HepG2 (cell line): Measurements from ENCODE around the gene ZBTB18. TPM values are rescaled to one million over a fixed set of nuclear protein-coding genes. Genes with fewer than 3 reads are reported as not detected.
A peak's percentile ranks its signal among the peaks of the same experiment; 100 is the strongest.

Experiments
- CBX5 ChIP-seq: sonication (generic); formaldehyde crosslinking; IDR thresholded peaks from 2 replicates; pipeline ENCODE4 v1.4.0; 2020; ENCODE audit warnings: missing genetic modification reagents, borderline replicate concordance
- CREB3 ChIP-seq: sonication (generic); formaldehyde crosslinking; IDR thresholded peaks from 2 replicates; pipeline ENCODE4 v1.5.0; 2020; ENCODE audit warnings: missing genetic modification reagents
- DMAP1 ChIP-seq: IDR thresholded peaks from 2 replicates; pipeline ENCODE4 v1.6.1; 2016
- FOXK2 ChIP-seq: fragments of 450-650 bp; IDR thresholded peaks from 2 replicates; pipeline ENCODE4 v1.6.1; 2016
- FOXP1 ChIP-seq, 2 experiments: fragments of 450-650 bp in 1 of 2; IDR thresholded peaks; 2 replicates each; pipeline ENCODE4 v1.6.1; 2017 to 2018; ENCODE audit warnings: antibody characterized with exemption in 1 of 2
- KLF15 ChIP-seq: sonication (generic); formaldehyde crosslinking; IDR thresholded peaks from 2 replicates; pipeline ENCODE4 v1.8.1; 2023; ENCODE audit warnings: borderline replicate concordance, mild to moderate bottlenecking, inconsistent platforms, missing genetic modification reagents, mixed read lengths
- MAFK ChIP-seq, 2 experiments: IDR thresholded peaks in 1 of 2; conservative IDR thresholded peaks in 1 of 2; 2 replicates each; pipeline ENCODE4 v1.6.1; 2011; ENCODE audit warnings: improper control_type of control experiment in 2 of 2, low read length in 2 of 2
- MAZ ChIP-seq, 2 experiments: sonication (generic) in 1 of 2; formaldehyde crosslinking in 1 of 2; IDR thresholded peaks; 2 replicates each; pipeline versions ENCODE4 v1.5.0 to v1.6.1; 2012 to 2020; ENCODE audit warnings: low read depth in 2 of 2, mild to moderate bottlenecking in 2 of 2, borderline replicate concordance in 1 of 2, improper control_type of control experiment in 1 of 2, low read length in 1 of 2, missing genetic modification reagents in 1 of 2, moderate library complexity in 1 of 2
- MYC ChIP-seq: sonication (generic); formaldehyde crosslinking; IDR thresholded peaks from 2 replicates; pipeline ENCODE4 v1.9.0; 2021; ENCODE audit warnings: missing genetic modification reagents, borderline replicate concordance
- NFE2 ChIP-seq: sonication (generic); formaldehyde crosslinking; IDR thresholded peaks from 2 replicates; pipeline ENCODE4 v1.4.0; 2020; ENCODE audit warnings: missing genetic modification reagents
- NFIB ChIP-seq: sonication (generic); formaldehyde crosslinking; IDR thresholded peaks from 2 replicates; pipeline ENCODE4 v1.9.0; 2021; ENCODE audit warnings: missing genetic modification reagents, mild to moderate bottlenecking, borderline replicate concordance
- PREB ChIP-seq: sonication (generic); formaldehyde crosslinking; IDR thresholded peaks from 2 replicates; pipeline ENCODE4 v1.4.0; 2020; ENCODE audit warnings: missing genetic modification reagents
- PRMT3 ChIP-seq: sonication (generic); formaldehyde crosslinking; IDR thresholded peaks from 2 replicates; pipeline ENCODE4 v1.8.1; 2022; ENCODE audit warnings: low read depth, mild to moderate bottlenecking, moderate library complexity, missing genetic modification reagents, borderline replicate concordance
- RARA ChIP-seq: IDR thresholded peaks from 2 replicates; pipeline ENCODE4 v1.6.1; 2016; ENCODE audit warnings: missing genetic modification reagents, missing compliant biosample characterization
- RBAK ChIP-seq: sonication (generic); formaldehyde crosslinking; IDR thresholded peaks from 2 replicates; pipeline ENCODE4 v1.5.1; 2020; ENCODE audit warnings: mild to moderate bottlenecking, missing genetic modification reagents
- REPIN1 ChIP-seq: sonication (generic); formaldehyde crosslinking; IDR thresholded peaks from 2 replicates; pipeline ENCODE4 v1.8.0; 2022; ENCODE audit warnings: missing genetic modification reagents, low read depth, mild to moderate bottlenecking, borderline replicate concordance
- SCMH1 ChIP-seq: sonication (generic); formaldehyde crosslinking; IDR thresholded peaks from 2 replicates; pipeline ENCODE4 v1.9.0; 2021; ENCODE audit warnings: missing genetic modification reagents, mild to moderate bottlenecking, borderline replicate concordance
- SKI ChIP-seq: fragments of 450-650 bp; IDR thresholded peaks from one replicate; pipeline ENCODE4 v1.6.1; 2018; ENCODE audit warnings: mild to moderate bottlenecking; ENCODE audit not compliant: partially characterized antibody
- SMAD3 ChIP-seq: sonication (generic); formaldehyde crosslinking; IDR thresholded peaks from 2 replicates; pipeline ENCODE4 v1.4.0; 2020; ENCODE audit warnings: missing genetic modification reagents
- SMYD3 ChIP-seq: sonication (generic); formaldehyde crosslinking; IDR thresholded peaks from 2 replicates; pipeline ENCODE4 v1.8.1; 2023; ENCODE audit warnings: mild to moderate bottlenecking, missing genetic modification reagents
- TEAD2 ChIP-seq: sonication (generic); formaldehyde crosslinking; IDR thresholded peaks from 2 replicates; pipeline ENCODE4 v1.9.0; 2021; ENCODE audit warnings: missing genetic modification reagents
- ZKSCAN8 ChIP-seq: IDR thresholded peaks from 2 replicates; pipeline ENCODE4 v1.6.1; 2016; ENCODE audit warnings: borderline replicate concordance, missing genetic modification reagents, missing compliant biosample characterization
- ZNF224 ChIP-seq: sonication (generic); formaldehyde crosslinking; IDR thresholded peaks from 2 replicates; pipeline ENCODE4 v1.5.0; 2020; ENCODE audit warnings: mild to moderate bottlenecking, missing genetic modification reagents
- ZNF232 ChIP-seq: sonication (generic); formaldehyde crosslinking; IDR thresholded peaks from 2 replicates; pipeline ENCODE4 v1.4.0; 2020; ENCODE audit warnings: missing genetic modification reagents, borderline replicate concordance
- ZNF597 ChIP-seq: sonication (generic); formaldehyde crosslinking; IDR thresholded peaks from 2 replicates; pipeline ENCODE4 v1.5.0; 2020; ENCODE audit warnings: missing genetic modification reagents
- ZNF652 ChIP-seq: IDR thresholded peaks from 2 replicates; pipeline ENCODE4 v1.6.1; 2016; ENCODE audit warnings: low read depth, borderline replicate concordance
- ZNF724P ChIP-seq: sonication (generic); formaldehyde crosslinking; IDR thresholded peaks from 2 replicates; pipeline ENCODE4 v1.8.0; 2022; ENCODE audit warnings: missing genetic modification reagents, borderline replicate concordance
- ZNF772 ChIP-seq: sonication (generic); formaldehyde crosslinking; IDR thresholded peaks from 2 replicates; pipeline ENCODE4 v1.5.0; 2020; ENCODE audit warnings: mild to moderate bottlenecking, missing genetic modification reagents
- ZNF781 ChIP-seq: sonication (generic); formaldehyde crosslinking; IDR thresholded peaks from 2 replicates; pipeline ENCODE4 v1.5.1; 2020; ENCODE audit warnings: borderline replicate concordance, mild to moderate bottlenecking, missing genetic modification reagents; ENCODE audit errors: not compliant biosample characterization
- ZNF841 ChIP-seq: sonication (generic); formaldehyde crosslinking; IDR thresholded peaks from 2 replicates; pipeline ENCODE4 v1.8.1; 2023; ENCODE audit warnings: missing genetic modification reagents, borderline replicate concordance
- polyA plus RNA-seq, 8 experiments: library from polyadenylated mRNA; depleted of rRNA in 3 of 8; stranded (reverse) in 7 of 8; unstranded in 1 of 8; fragments of >200 nt; fragmentation: Illumina TruSeq in 4 of 8; extraction: Trizol in 4 of 8; gene quantifications; 2 replicates each; pipeline versions ENCODE4 v1.2.1 to v1.2.3, GENCODE V29; 2011 to 2016; ENCODE audit warnings: low read depth in 4 of 8, missing spikeins in 1 of 8, mixed read lengths in 1 of 8; ENCODE audit not compliant: insufficient read depth in 1 of 8
- total RNA-seq, 5 experiments: library from RNA; depleted of rRNA; stranded (reverse); fragments of >200 nt; fragmentation: Illumina TruSeq; extraction: Trizol; gene quantifications; 2 replicates each; pipeline ENCODE4 v1.2.3, GENCODE V29; 2016; ENCODE audit warnings: low read depth in 1 of 5

Gene ZBTB18
- total and polyA plus RNA-seq, 2 of the 13 experiments (the other 11 are each of a cell fraction or from before 2014, with no cell fraction given): 3.1 to 4.3 TPM

- no peak for TF ChIP-seq ZNF597
- TF ChIP-seq FOXK2: no peak
- no peak; the same call in 1 of the 2 replicates for TF ChIP-seq ZNF232
- TF ChIP-seq NFE2 (CRISPR knock-in tag): no peak
- TF ChIP-seq ZNF841 (CRISPR knock-in tag): no peak
- TF ChIP-seq KLF15: no peak
- TF ChIP-seq FOXP1 (IDR thresholded peaks at IDR 0.05): no peak
- no peak for TF ChIP-seq FOXP1 (CRISPR knock-in tag; IDR thresholded peaks at IDR 0.05)
- TF ChIP-seq CBX5: no peak
- no peak for TF ChIP-seq MAFK (conservative IDR thresholded peaks at IDR 0.05 in 1 of 2, IDR thresholded peaks at IDR 0.05 in 1 of 2; ENCODE audit: low read length in 2 of 2)
- no peak for TF ChIP-seq TEAD2 (CRISPR knock-in tag)
- TF ChIP-seq NFIB (CRISPR knock-in tag): no peak
- TF ChIP-seq ZKSCAN8 (CRISPR knock-in tag): 0 out of 2 replicates have a peak, but pooled peaks have one; percentile 19
- no peak for TF ChIP-seq ZNF224
- TF ChIP-seq DMAP1 (CRISPR knock-in tag): peak; percentile 56; the same call in 1 of the 2 replicates
- no peak for TF ChIP-seq MYC (CRISPR knock-in tag)
- peak; percentile 23 for TF ChIP-seq SKI
- no peak for TF ChIP-seq ZNF724P (CRISPR knock-in tag)
- no peak for TF ChIP-seq PREB (CRISPR knock-in tag)
- no peak for TF ChIP-seq CREB3 (CRISPR knock-in tag)
- no peak for TF ChIP-seq SMAD3
- no peak for TF ChIP-seq SCMH1 (CRISPR knock-in tag)
- TF ChIP-seq SMYD3 (CRISPR knock-in tag): no peak
- no peak for TF ChIP-seq RARA (CRISPR knock-in tag)
- no peak for TF ChIP-seq PRMT3
- no peak for TF ChIP-seq ZNF652 (CRISPR knock-in tag)
- TF ChIP-seq ZNF772: peak; percentile 85
- no peak for TF ChIP-seq RBAK
- TF ChIP-seq ZNF781 (CRISPR knock-in tag): peak; percentile 74
- no peak for TF ChIP-seq MAZ (IDR thresholded peaks at IDR 0.05; ENCODE audit: borderline replicate concordance, low read depth, low read length)
- peak; percentile 38; the same call in 1 of the 2 replicates for TF ChIP-seq MAZ (CRISPR knock-in tag; IDR thresholded peaks at IDR 0.05; ENCODE audit: low read depth)
- peak; percentile 79 for TF ChIP-seq REPIN1 (CRISPR knock-in tag)
Measured at GRCh38 chr1:244047621-244048255, 3.3 kb upstream of the ZBTB18 start (continued).
